ENCODE results near the gene LPP. TPM values are rescaled to one million over a fixed set of nuclear protein-coding genes. Genes with fewer than 3 reads are reported as not detected.

LPP gene
- total and polyA plus RNA-seq, 2 of the 4 experiments (the other 2 are of a cell fraction), result 16.0 to 130 TPM

DNA sequence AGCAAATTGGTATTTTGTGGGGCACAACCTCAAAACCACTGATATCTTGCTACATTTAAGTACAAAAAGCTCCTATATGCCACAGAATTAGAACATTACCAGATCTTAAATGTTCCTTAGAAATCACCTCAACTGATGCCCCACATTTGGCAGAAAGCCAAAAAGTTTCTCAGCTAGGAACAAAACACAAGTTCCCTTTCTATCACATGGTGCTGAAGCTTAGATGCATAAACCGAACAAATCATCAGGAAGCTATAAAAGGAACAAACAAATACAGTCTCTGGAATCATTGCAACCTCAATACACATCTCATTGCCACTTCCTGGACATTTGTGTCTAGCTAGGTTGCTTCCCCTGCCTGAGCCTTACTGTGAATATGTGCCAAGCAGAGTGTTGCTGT is 492.6 kb downstream of the LPP start:
- no CpG with 5 or more reads among the region's 1 CpG for WGBS, 2 experiments (ENCODE audit: extremely low coverage in 2 of 2, insufficient read length in 1 of 2)
- Histone ChIP-seq H2BK120ac (ENCODE audit: low read depth, low read length) (no peak overlapping the region), H3K56ac (ENCODE audit: extremely low read depth, insufficient read depth, low read length) (no peak overlapping the region), H4K91ac (ENCODE audit: insufficient read depth, low read depth, low read length) (no peak overlapping the region), H3K4me3 (ENCODE audit: insufficient read depth, low read depth, low read length) (no peak overlapping the region), H3K27ac (ENCODE audit: insufficient read depth, low read length) (no peak overlapping the region), H3K4me1 (ENCODE audit: control insufficient read depth, insufficient read depth, low read length) (peaks cover 7% of the 10 kb centered on the region), H3K36me3 (ENCODE audit: control insufficient read depth, insufficient read depth, low read length) (peaks cover 2% of the 10 kb centered on the region; the same call in 1 of the 2 replicates), H2AK9ac (replicated peaks; ENCODE audit: low read depth, low read length, poor library complexity) (no peak overlapping the region), H2BK5ac (ENCODE audit: low read depth, low read length, poor library complexity, severe bottlenecking) (no peak overlapping the region), H4K20me1 (ENCODE audit: insufficient read depth, low read length) (peaks cover 29% of the 10 kb centered on the region), H3K27me3 (ENCODE audit: control insufficient read depth, insufficient read depth, low read length) (no peaks in the 10 kb centered on the region), H3K4ac (ENCODE audit: low read depth, low read length) (no peak overlapping the region), H2AFZ (replicated peaks; ENCODE audit: low read length, poor library complexity) (no peak overlapping the region), H4K5ac (ENCODE audit: low read depth, low read length) (no peak overlapping the region), H4K8ac (ENCODE audit: low read depth in 2 of 2, low read length in 2 of 2) (no peak overlapping the region), H2AK5ac (ENCODE audit: low read depth, low read length) (no peak overlapping the region), H3K18ac (ENCODE audit: low read depth, low read length) (no peak overlapping the region), H3K4me2 (ENCODE audit: low read depth, low read length) (no peak overlapping the region), H3K14ac (replicated peaks; ENCODE audit: low read depth, low read length) (no peak overlapping the region), H3K9me3 (ENCODE audit: control insufficient read depth, insufficient read depth, low read length) (no peaks in the 10 kb centered on the region), H3K23ac (ENCODE audit: low read depth, low read length) (no peak overlapping the region), H3K9ac (ENCODE audit: low read depth, low read length) (no peak overlapping the region), H3K9me1 (ENCODE audit: insufficient read depth, low read length) (0 out of 2 replicates have a peak, but pooled peaks cover 5% of the 10 kb centered on the region), H2BK15ac (ENCODE audit: low read depth, low read length) (no peak overlapping the region), H3K79me1 (ENCODE audit: low read depth in 1 of 2, low read length in 2 of 2) (peaks cover 35 to 61% of the 10 kb centered on the region in 2 experiments), H2BK20ac (ENCODE audit: low read depth, low read length) (no peak overlapping the region)
- dilution Hi-C loops (cut with HindIII; ENCODE audit: low sequenced_read_pairs, unreplicated experiment), result no loop called here
- in situ Hi-C loops (cut with MboI; ENCODE audit: low sequenced_read_pairs), result no loop called here
- intact Hi-C loops (cut with micrococcal nuclease), result no loop called here
- TF ChIP-seq RCOR1 (IDR thresholded peaks at IDR 0.05; ENCODE audit: insufficient replicate concordance, low read length) (no peak), USF2 (IDR thresholded peaks at IDR 0.05; ENCODE audit: low read depth, low read length) (no peak), CEBPB (IDR thresholded peaks at IDR 0.05; ENCODE audit: low read depth, low read length) (no peak), SMC3 (IDR thresholded peaks at IDR 0.05; ENCODE audit: low read depth, low read length) (no peak), MAZ (IDR thresholded peaks at IDR 0.05; ENCODE audit: borderline replicate concordance, low read depth, low read length) (no peak), BHLHE40 (IDR thresholded peaks at IDR 0.05; ENCODE audit: low read depth, low read length) (no peak), MXI1 (IDR thresholded peaks at IDR 0.05; ENCODE audit: borderline replicate concordance, low read depth, low read length) (no peak), POLR2A (IDR thresholded peaks at IDR 0.05; ENCODE audit: low read depth, low read length) (no peak), MAFK (IDR thresholded peaks at IDR 0.05; ENCODE audit: low read depth, low read length) (no peak)
- ATAC-seq (ENCODE audit: low read depth), result no peak
- POLR2A ChIA-PET (ENCODE audit: unreplicated experiment), result no interaction called here
- peak; percentile 26 for DNase-seq
- BruUV-seq (replicated peaks), result no TSS peak
- CTCF ChIA-PET, result interaction anchor here (0.7 kb wide), 1 partner anchor 711 kb away, joined by 4 read pairs; no protein-coding TSS in a partner anchor
